ENCODE measurements around the gene LYL1.
"Not testable (repeated sequence)": the region's sequence is repeated elsewhere in the genome, so short reads cannot be mapped to it uniquely, and the experiment has no call there.

DNA sequence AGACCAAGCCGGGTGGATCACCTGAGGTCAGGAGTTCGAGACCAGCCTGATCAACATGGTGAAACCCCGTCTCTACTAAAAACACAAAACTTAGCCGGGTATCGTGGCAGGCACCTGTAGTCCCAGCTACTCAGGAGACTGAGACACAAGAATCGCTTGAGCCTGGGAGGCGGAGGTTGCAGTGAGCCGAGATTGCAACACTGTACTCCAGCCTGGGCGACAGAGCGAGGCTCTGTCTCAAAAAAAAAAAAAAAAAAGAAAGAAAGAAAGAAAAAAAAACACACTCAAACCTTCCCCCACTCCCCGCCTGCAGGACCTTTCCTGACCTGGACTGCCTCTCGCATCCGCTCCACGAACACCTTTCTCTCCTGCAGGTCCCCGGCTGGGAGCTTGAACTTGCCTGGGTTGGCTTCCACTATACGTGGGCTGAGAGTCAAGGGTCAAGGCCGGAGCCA is 46.5 kb upstream of the LYL1 start:
- TF ChIP-seq CHD1 (IDR thresholded peaks at IDR 0.05; ENCODE audit: low read depth, low read length); CTCF (conservative IDR thresholded peaks at IDR 0.05; ENCODE audit: low read depth, low read length); RAD21 (IDR thresholded peaks at IDR 0.05; ENCODE audit: low read length); BHLHE40 (IDR thresholded peaks at IDR 0.05; ENCODE audit: low read depth, low read length); FOS (IDR thresholded peaks at IDR 0.05; ENCODE audit: low read depth, low read length); POLR2A (IDR thresholded peaks at IDR 0.05; ENCODE audit: low read depth, low read length); RCOR1 (IDR thresholded peaks at IDR 0.05; ENCODE audit: insufficient replicate concordance, low read length); RFX5 (IDR thresholded peaks at IDR 0.05; ENCODE audit: low read depth, low read length); USF2 (IDR thresholded peaks at IDR 0.05; ENCODE audit: low read depth, low read length); MXI1 (IDR thresholded peaks at IDR 0.05; ENCODE audit: borderline replicate concordance, low read depth, low read length): not testable (repeated sequence)
